GM10248 (cell line): ENCODE measurements around the gene UBXN11.

ENCODE experiments used
- CTCF ChIA-PET: fragments of 300-600 bp; sonication (Branson Sonifier 250); formaldehyde crosslinking; extraction: SDS; loops from one replicate; lab custom pipeline; 2021; ENCODE audit warnings: antibody characterized with exemption; lab: Yijun Ruan, JAX
- POLR2A ChIA-PET: fragments of 350-650 bp; sonication (Branson Sonifier 250); formaldehyde crosslinking; extraction: SDS; loops from one replicate; lab custom pipeline; 2020; ENCODE audit warnings: antibody characterized with exemption; lab: Yijun Ruan, JAX
- DNase-seq: peaks from one replicate; pipeline ENCODE4 v3.0.0; 2012; ENCODE audit errors: extremely low spot score
- TF ChIP-seq, protein P1 (sequence below): IDR thresholded peaks from 2 replicates; pipeline ENCODE4 v1.5.1; 2012; ENCODE audit warnings: mild to moderate bottlenecking, low read depth; ENCODE audit errors: extremely low read depth, missing control alignments, control extremely low read depth

UBXN11 gene

DNA sequence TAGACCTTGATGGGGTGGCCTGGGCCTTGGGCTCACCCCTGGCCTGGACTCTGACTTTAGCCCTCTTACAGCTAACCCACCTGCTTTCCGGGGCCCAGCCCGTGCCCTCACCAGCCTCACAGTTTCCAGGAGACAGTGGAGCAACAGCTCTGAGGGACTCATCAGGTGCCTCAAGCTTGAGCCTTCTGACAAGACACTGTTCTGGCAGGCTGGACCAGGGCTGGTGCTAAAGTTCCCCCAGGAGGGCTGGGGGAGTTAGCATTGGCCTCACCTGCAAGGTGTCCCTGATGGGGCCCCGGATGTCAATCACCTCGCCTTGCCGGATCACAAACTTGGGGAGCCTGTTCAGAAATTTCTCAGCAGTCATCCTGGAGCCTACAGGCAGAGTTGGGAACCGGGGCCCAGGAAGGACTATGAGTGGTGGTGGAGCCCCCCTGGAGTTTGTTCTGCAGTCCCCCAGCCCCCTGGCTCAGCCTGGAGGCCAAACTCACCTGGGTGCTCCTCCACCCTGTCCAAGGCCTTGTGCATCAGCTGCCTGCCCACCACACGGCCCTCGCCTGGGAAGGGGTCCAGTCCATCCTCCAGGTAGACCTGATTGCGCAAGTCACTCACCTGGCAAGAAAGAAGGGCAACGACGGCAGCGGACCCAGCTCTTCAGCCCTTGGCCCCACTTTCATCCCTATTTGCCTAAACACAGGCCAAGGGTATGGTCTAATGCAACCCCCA lies 22.4 kb downstream of the UBXN11 start:
- ChIA-PET CTCF (interaction anchor here (0.9 to 21.9 kb wide), 24 partner anchors 8 to 196 kb away, joined by 3 to 690 read pairs (median 7); partner anchors contain the start of genes CD52, CEP85, UBXN11 and ZNF593), POLR2A (interaction anchor here (1.0 to 2.1 kb wide), 2 partner anchors 35 to 37 kb away, joined by 3 to 13 read pairs; partner anchors contain the start of gene CD52)
- TF ChIP-seq, protein P1, sequence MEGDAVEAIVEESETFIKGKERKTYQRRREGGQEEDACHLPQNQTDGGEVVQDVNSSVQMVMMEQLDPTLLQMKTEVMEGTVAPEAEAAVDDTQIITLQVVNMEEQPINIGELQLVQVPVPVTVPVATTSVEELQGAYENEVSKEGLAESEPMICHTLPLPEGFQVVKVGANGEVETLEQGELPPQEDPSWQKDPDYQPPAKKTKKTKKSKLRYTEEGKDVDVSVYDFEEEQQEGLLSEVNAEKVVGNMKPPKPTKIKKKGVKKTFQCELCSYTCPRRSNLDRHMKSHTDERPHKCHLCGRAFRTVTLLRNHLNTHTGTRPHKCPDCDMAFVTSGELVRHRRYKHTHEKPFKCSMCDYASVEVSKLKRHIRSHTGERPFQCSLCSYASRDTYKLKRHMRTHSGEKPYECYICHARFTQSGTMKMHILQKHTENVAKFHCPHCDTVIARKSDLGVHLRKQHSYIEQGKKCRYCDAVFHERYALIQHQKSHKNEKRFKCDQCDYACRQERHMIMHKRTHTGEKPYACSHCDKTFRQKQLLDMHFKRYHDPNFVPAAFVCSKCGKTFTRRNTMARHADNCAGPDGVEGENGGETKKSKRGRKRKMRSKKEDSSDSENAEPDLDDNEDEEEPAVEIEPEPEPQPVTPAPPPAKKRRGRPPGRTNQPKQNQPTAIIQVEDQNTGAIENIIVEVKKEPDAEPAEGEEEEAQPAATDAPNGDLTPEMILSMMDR: no peak
- DNase-seq: no peak

DNA sequence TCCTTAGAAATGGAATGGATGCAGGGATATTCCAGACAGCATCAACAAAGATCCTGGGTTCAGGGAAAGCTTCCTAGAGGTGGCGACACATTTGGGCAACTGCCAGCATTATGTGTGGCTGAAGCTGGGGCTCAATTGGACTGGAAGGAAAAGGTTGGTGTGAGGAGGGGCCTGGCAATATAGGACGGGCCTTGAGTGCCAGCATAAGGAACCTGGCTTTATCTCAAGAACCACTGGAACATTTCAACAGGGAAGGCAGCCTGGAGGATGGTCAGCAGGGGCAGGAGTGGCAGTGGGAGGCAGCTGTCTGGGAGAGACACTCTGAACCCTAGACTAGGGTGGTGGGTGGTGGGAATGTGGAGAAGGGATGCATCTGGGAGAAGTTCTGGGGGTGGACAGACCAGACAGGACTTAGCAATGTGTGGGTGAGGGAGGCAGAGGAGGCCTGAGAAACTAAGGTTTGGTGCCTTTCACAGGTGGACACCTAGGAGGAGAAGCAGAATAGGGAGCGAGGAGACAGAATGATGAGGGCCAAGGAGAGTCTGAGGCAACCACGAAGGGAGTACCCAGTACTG lies 23.1 kb downstream of the UBXN11 start:
- POLR2A ChIA-PET: no interaction called here
- CTCF ChIA-PET: interaction anchor here (3.2 to 21.9 kb wide), 4 partner anchors 7 to 133 kb away, joined by 21 to 690 read pairs (median 60); partner anchors contain the start of genes CD52, CEP85 and UBXN11
- DNase-seq: no peak
- TF ChIP-seq, protein P1: no peak

DNA sequence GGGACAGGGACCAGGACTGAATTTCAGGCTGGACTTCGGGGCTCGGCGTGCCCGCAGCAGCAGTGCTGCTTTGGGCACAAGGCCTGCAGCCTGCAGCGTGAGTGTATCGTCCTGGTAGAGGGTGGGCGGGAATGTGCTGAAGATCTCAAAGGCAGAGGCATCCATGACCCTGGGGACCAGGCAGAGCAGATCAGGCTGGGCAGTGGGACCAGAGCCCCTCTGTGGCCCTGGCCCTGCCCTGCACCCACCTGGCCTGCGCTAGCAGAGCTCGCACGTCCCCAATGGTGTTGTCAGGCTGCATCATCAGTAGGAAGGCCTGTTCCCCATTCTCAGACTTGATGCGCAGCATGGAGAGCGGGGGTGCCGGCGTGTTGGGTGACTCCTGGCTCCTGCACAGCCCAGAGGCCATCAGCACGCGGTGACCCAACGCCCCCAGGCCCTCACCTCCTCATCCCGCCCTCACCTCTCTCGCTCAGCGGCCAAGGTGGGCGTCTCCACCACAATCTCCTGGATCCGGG lies 24.0 kb downstream of the UBXN11 start:
- ChIA-PET CTCF (interaction anchor here (21.9 kb wide), 1 partner anchor 32 kb away, joined by 690 read pairs; the partner anchor contains the start of genes CD52 and UBXN11), POLR2A (no interaction called here)
- TF ChIP-seq, protein P1: no peak
- DNase-seq: no peak

DNA sequence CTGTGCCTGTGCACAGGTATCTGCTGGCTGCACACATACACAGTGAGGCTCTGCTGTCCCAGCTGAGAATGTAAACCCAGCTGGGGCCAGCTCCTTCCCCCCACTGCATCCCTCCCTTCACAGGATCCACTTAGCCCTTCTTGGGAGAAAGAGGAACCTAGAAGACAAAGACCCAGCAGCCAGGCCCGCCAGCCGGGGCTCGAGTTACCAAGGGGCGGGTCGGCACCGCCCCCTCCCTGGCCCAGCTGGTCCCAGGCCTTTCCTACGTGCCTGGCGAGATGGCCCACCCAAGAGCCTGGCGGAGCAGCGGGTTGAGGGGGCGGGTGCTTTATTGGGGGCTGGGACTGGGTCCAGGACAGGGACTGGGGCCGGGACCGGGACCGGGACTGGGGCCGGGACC lies 24.5 kb downstream of the UBXN11 start:
- POLR2A ChIA-PET: interaction anchor here (0.6 kb wide), 1 partner anchor 36 kb away, joined by 3 read pairs; no protein-coding TSS in a partner anchor
- DNase-seq: no peak
- CTCF ChIA-PET: interaction anchor here (1.5 to 21.9 kb wide), 3 partner anchors 33 to 84 kb away, joined by 3 to 690 read pairs (median 3); partner anchors contain the start of genes CD52, CEP85 and UBXN11
- TF ChIP-seq, protein P1: no peak

DNA sequence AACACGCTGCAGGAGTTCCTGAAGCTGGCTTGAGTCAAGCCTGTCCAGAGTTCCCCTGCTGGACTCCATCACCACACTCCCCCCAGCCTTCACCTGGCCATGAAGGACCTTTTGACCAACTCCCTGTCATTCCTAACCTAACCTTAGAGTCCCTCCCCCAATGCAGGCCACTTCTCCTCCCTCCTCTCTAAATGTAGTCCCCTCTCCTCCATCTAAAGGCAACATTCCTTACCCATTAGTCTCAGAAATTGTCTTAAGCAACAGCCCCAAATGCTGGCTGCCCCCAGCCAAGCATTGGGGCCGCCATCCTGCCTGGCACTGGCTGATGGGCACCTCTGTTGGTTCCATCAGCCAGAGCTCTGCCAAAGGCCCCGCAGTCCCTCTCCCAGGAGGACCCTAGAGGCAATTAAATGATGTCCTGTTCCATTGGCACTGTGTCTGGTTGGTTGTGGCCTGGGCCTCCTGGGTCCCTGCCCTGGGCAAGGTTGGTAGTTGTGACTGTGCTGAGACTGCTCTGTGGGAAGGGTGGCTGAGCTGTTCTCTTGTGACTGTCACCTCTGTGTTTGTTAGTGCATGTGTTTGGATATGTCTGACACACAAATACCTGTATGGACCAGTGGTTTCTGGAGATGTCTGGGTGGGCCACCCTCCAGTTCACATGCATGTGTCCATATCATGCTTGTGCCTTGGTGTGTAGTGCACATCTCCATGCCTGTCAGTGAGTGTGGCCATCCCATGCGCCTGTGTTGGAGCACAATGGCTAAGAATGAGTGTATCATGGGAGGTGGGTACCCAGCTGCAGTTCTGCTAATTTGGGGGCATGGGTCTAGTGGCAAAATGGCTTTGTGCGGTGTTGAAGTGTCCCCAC lies 25.1 kb downstream of the UBXN11 start:
- ChIA-PET POLR2A (interaction anchor here (0.6 kb wide), 1 partner anchor 37 kb away, joined by 3 read pairs; no protein-coding TSS in a partner anchor), CTCF (interaction anchor here (1.5 to 21.9 kb wide), 5 partner anchors 19 to 136 kb away, joined by 3 to 690 read pairs (median 5); partner anchors contain the start of genes CD52, CEP85 and UBXN11)
- DNase-seq: no peak
- TF ChIP-seq, protein P1: no peak
